Activated naive CD4-positive, alpha-beta T cell treated with anti-CD3 and anti-CD28 coated beads, Interleukin-2, amount 50 U/mL, for 24 hours (primary cell): ENCODE results near the gene IL23A.

Source experiments
- H3K27ac Mint-ChIP-seq: one replicate; pipeline ENCODE4 v1.8.0; 2021; ENCODE audit warnings: mild to moderate bottlenecking, mixed read lengths
- H3K27me3 Mint-ChIP-seq: one replicate; pipeline ENCODE4 v1.8.0; 2021; ENCODE audit warnings: mixed read lengths
- H3K36me3 Mint-ChIP-seq: one replicate; pipeline ENCODE4 v1.8.0; 2021; ENCODE audit warnings: mixed read lengths
- H3K4me1 Mint-ChIP-seq: one replicate; pipeline ENCODE4 v1.8.0; 2021; ENCODE audit warnings: mixed read lengths
- H3K4me3 Mint-ChIP-seq: one replicate; pipeline ENCODE4 v1.8.0; 2021; ENCODE audit warnings: mild to moderate bottlenecking, mixed read lengths
- H3K9me3 Mint-ChIP-seq: one replicate; pipeline ENCODE4 v1.8.0; 2021; ENCODE audit warnings: mixed read lengths

IL23A gene, protein sequence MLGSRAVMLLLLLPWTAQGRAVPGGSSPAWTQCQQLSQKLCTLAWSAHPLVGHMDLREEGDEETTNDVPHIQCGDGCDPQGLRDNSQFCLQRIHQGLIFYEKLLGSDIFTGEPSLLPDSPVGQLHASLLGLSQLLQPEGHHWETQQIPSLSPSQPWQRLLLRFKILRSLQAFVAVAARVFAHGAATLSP

GRCh38 chr12:56338308-56339157 is at the start of gene IL23A:
Gene IL23A (plus strand): TSS chr12:56338884. CDS start chr12:56339045, 161 bp downstream.
- Mint-ChIP-seq H3K27ac (peak within 1 kb of the TSS; percentile 100), H3K4me1 (peaks cover 49% of the 10 kb centered on the region), H3K4me3 (peak within 1 kb of the TSS; percentile 96), H3K36me3 (peaks cover 10% of the 10 kb centered on the region), H3K27me3 (no peaks in the 10 kb centered on the region), H3K9me3 (no peaks in the 10 kb centered on the region)

DNA sequence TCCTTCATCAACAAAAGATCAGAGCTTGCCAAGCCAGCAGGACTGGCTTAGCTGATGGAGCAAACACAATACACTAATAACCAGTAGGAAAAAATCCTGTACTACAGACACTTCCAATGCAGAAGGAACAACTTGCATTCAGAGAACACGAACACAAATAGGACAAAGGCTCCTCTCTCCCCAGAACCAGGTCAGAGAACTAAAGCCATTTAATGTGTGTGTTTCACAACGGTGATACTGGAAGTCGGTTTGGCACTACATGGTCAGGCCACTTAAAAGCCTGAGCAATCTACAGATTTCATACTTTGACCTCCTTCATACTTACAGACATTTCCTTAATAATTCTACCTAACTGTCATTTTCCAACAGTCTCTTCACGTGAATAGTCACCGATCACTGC is 44.9 kb upstream of the IL23A start:
- Mint-ChIP-seq H3K4me1 (peaks cover 62% of the 10 kb centered on the region), H3K4me3 (peak overlapping the region; percentile 24), H3K27ac (no peak overlapping the region), H3K27me3 (no peaks in the 10 kb centered on the region), H3K36me3 (peaks cover 14% of the 10 kb centered on the region), H3K9me3 (no peaks in the 10 kb centered on the region)

GRCh38 chr12:56296295-56296694 is 42.4 kb upstream of the IL23A start:
- no peak overlapping the region for H3K27ac Mint-ChIP-seq
- peaks cover 10% of the 10 kb centered on the region for H3K36me3 Mint-ChIP-seq
- H3K4me1 Mint-ChIP-seq = peaks cover 54% of the 10 kb centered on the region
- no peaks in the 10 kb centered on the region for H3K27me3 Mint-ChIP-seq
- no peak overlapping the region for H3K4me3 Mint-ChIP-seq
- H3K9me3 Mint-ChIP-seq = no peaks in the 10 kb centered on the region

DNA sequence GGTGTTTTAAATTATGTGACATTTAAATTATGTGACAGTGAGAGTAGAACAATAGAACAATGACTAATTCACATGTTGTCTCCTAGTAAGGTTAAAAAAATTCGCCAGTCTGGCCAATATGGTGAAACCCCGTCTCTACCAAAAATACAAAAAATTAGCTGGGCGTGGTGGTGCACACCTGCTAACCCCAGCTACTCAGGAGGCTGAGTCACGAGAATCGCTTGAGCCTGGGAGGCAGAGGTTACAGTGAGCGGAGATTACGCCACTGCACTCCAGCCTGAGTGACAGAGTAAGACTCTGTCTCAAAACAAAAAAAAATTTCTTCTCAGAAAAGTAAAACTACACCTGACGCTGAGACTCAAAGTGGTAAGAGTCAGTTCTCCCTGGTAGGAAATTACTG is 41.3 kb upstream of the IL23A start:
- Mint-ChIP-seq H3K27me3 (no peaks in the 10 kb centered on the region), H3K27ac (peak overlapping the region; percentile 65), H3K9me3 (no peaks in the 10 kb centered on the region), H3K4me3 (peak overlapping the region; percentile 97), H3K4me1 (peaks cover 60% of the 10 kb centered on the region), H3K36me3 (peaks cover 9% of the 10 kb centered on the region)

GRCh38 chr12:56298828-56299227 is 39.9 kb upstream of the IL23A start:
- peaks cover 9% of the 10 kb centered on the region for H3K36me3 Mint-ChIP-seq
- H3K9me3 Mint-ChIP-seq = no peaks in the 10 kb centered on the region
- no peaks in the 10 kb centered on the region for H3K27me3 Mint-ChIP-seq
- peak overlapping the region; percentile 97 for H3K4me3 Mint-ChIP-seq
- H3K4me1 Mint-ChIP-seq = peaks cover 54% of the 10 kb centered on the region
- peak overlapping the region; percentile 97 for H3K27ac Mint-ChIP-seq

DNA sequence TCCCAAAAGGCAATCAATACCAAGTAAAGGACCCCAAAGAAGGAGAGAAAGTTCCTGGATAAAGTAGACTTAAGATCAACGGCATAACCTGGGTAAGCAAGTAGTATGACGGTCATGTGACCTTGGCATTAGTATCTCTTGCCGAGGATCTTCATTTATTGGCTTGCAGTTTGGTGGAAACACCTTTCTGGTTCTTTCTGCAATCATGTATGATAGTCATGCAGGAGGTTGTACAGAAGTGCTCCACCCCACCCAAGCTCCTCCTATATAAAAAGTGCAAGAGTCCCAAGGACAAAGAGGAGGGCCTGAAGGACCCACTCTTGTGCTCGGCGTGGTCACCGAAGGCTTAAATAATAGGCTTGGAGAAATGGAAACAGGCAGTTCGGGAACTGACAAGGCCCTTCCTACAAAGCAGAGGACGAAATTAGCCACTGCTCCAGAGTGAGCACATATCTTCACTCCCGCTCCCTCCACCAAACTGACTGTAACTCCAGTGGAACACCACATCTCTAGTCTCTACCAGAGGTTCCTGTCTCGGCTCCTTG is 39.3 kb upstream of the IL23A start:
- peaks cover 7% of the 10 kb centered on the region for H3K36me3 Mint-ChIP-seq
- peaks cover 50% of the 10 kb centered on the region for H3K4me1 Mint-ChIP-seq

GRCh38 chr12:56299853-56300643 is 38.6 kb upstream of the IL23A start, which contains the start of gene CS:
Gene CS (minus strand): TSS chr12:56300330. CDS start chr12:56300201, 129 bp downstream.
- Mint-ChIP-seq H3K27me3 (no peaks in the 10 kb centered on the region), H3K4me3 (peak within 1 kb of the TSS; percentile 97), H3K9me3 (no peaks in the 10 kb centered on the region), H3K4me1 (peaks cover 52% of the 10 kb centered on the region), H3K27ac (peak within 1 kb of the TSS; percentile 97), H3K36me3 (peaks cover 9% of the 10 kb centered on the region)

More for the DNA sequence above, 39.3 kb upstream of the IL23A start:
- H3K27me3 Mint-ChIP-seq = no peaks in the 10 kb centered on the region
- H3K27ac Mint-ChIP-seq = peak overlapping the region; percentile 97
- no peaks in the 10 kb centered on the region for H3K9me3 Mint-ChIP-seq
- H3K4me3 Mint-ChIP-seq = peak overlapping the region; percentile 97

- Mint-ChIP-seq H3K4me1 (peaks cover 54% of the 10 kb centered on the region), H3K4me3 (peak overlapping the region; percentile 97), H3K9me3 (no peaks in the 10 kb centered on the region)
These were observed 37.8 kb upstream of the IL23A start for GRCh38 chr12:56300644-56301464.

GRCh38 chr12:56304276-56304675 is 34.4 kb upstream of the IL23A start:
- H3K4me1 Mint-ChIP-seq = peaks cover 25% of the 10 kb centered on the region
- no peaks in the 10 kb centered on the region for H3K9me3 Mint-ChIP-seq
- H3K27ac Mint-ChIP-seq = no peak overlapping the region
- no peak overlapping the region for H3K4me3 Mint-ChIP-seq
- peaks cover 4% of the 10 kb centered on the region for H3K36me3 Mint-ChIP-seq
- no peaks in the 10 kb centered on the region for H3K27me3 Mint-ChIP-seq

More at GRCh38 chr12:56300644-56301464, 37.8 kb upstream of the IL23A start:
- Mint-ChIP-seq H3K27me3 (no peaks in the 10 kb centered on the region), H3K36me3 (peaks cover 11% of the 10 kb centered on the region), H3K27ac (peak overlapping the region; percentile 97)

DNA sequence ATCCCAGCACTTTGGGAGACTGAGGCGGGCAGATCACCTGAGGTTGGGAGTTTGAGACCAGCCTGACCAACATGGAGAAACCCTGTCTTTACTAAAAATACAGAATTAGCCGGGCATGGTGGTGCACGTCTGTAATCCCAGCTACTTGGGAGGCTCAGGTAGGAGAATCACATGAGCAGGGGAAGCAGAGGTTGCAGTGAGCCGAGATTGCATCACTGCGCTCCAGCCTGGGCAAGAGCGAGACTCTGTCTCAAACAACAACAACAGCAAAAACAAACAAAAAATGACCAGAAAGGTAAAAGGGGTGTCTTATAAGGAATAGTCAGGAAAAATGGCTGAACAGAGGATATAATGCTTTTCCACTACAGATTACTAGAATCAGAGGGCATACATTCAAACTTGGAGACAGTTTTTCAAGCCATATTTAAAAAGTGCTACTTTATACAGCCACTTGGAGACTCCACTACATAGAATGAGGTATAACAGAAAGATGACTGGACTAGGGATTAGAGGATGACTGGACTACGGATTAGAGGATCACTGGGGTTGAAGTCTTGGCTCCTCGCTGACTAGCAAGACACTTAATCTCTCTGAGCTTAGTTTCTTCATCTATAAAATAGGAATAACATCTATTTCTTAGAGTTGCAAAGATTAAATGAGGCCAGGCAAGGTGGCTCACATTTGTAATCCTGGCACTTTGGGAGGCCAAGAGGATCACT is 33.7 kb upstream of the IL23A start:
- H3K9me3 Mint-ChIP-seq = no peaks in the 10 kb centered on the region
- H3K27me3 Mint-ChIP-seq = no peaks in the 10 kb centered on the region
- no peak overlapping the region for H3K27ac Mint-ChIP-seq
- H3K36me3 Mint-ChIP-seq = peaks cover 6% of the 10 kb centered on the region
- H3K4me1 Mint-ChIP-seq = peaks cover 25% of the 10 kb centered on the region
- H3K4me3 Mint-ChIP-seq = no peak overlapping the region

- no peaks in the 10 kb centered on the region for H3K27me3 Mint-ChIP-seq
- no peaks in the 10 kb centered on the region for H3K9me3 Mint-ChIP-seq
These were observed 31.3 kb upstream of the IL23A start for GRCh38 chr12:56307221-56307965.

GRCh38 chr12:56308714-56309113 is 30.0 kb upstream of the IL23A start:
- Mint-ChIP-seq H3K4me1 (peaks cover 4% of the 10 kb centered on the region), H3K4me3 (no peak overlapping the region), H3K27me3 (no peaks in the 10 kb centered on the region), H3K27ac (no peak overlapping the region), H3K36me3 (peaks cover 6% of the 10 kb centered on the region), H3K9me3 (no peaks in the 10 kb centered on the region)

More at GRCh38 chr12:56307221-56307965, 31.3 kb upstream of the IL23A start:
- peaks cover 5% of the 10 kb centered on the region for H3K4me1 Mint-ChIP-seq
- H3K4me3 Mint-ChIP-seq = no peak overlapping the region
- peaks cover 6% of the 10 kb centered on the region for H3K36me3 Mint-ChIP-seq
- no peak overlapping the region for H3K27ac Mint-ChIP-seq

GRCh38 chr12:56311003-56311402 is 27.7 kb upstream of the IL23A start:
- no peak overlapping the region for H3K27ac Mint-ChIP-seq
- H3K4me1 Mint-ChIP-seq = peaks cover 12% of the 10 kb centered on the region
- H3K9me3 Mint-ChIP-seq = no peaks in the 10 kb centered on the region
- H3K27me3 Mint-ChIP-seq = no peaks in the 10 kb centered on the region
- no peak overlapping the region for H3K4me3 Mint-ChIP-seq
- peaks cover 2% of the 10 kb centered on the region for H3K36me3 Mint-ChIP-seq
